Adipocyte (in vitro differentiated cells): ENCODE data around the gene ZNF341.

Experiments
- DNase-seq: peaks from one replicate; pipeline ENCODE4 v3.0.0-alpha.2; 2015; ENCODE audit warnings: low read depth
- H3K27me3 ChIP-seq: replicated peaks from 2 replicates; pipeline ENCODE4 v1.7.0; 2013; ENCODE audit warnings: mild to moderate bottlenecking, low read length, moderate library complexity; ENCODE audit not compliant: control insufficient read depth, insufficient read depth
- H3K36me3 ChIP-seq: 2 replicates; pipeline ENCODE4 v1.7.0; 2013; ENCODE audit warnings: low read length, mild to moderate bottlenecking, moderate library complexity; ENCODE audit not compliant: control insufficient read depth, insufficient read depth, severe bottlenecking
- H3K4me1 ChIP-seq: 2 replicates; pipeline ENCODE4 v1.7.0; 2013; ENCODE audit warnings: mild to moderate bottlenecking, low read length, moderate library complexity; ENCODE audit not compliant: control insufficient read depth, insufficient read depth
- H3K4me3 ChIP-seq: 2 replicates; pipeline ENCODE4 v1.7.0; 2013; ENCODE audit warnings: mild to moderate bottlenecking, low read length, moderate library complexity
- H3K9ac ChIP-seq: 2 replicates; pipeline ENCODE4 v1.7.0; 2013; ENCODE audit warnings: mild to moderate bottlenecking, low read length, moderate library complexity
- H3K9me3 ChIP-seq: 2 replicates; pipeline ENCODE4 v1.7.0; 2013; ENCODE audit warnings: mild to moderate bottlenecking, low read length, moderate library complexity; ENCODE audit not compliant: control insufficient read depth

Gene ZNF341

DNA sequence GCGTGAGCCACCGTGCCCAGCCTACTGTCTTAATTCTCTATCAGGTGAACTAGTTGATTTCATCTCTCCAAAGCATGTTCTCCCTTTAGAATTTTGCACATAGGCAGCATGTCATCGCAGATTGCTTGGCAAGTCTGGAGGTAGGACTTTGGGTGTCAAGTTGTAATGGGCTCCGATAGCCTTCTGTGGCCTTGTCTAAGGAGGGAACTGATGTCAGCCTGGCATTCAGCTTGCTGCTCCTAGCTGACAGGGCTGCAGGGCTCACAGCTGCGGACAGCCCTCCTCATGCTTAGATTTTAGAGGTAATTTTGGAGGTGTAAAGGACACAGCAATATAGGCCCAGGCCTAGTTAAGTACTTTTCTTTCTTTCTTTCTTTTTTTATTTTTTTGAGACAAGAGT lies 90.6 kb downstream of the ZNF341 start:
- DNase-seq, result no peak
- Histone ChIP-seq H3K4me1 (no peaks in the 10 kb centered on the region), H3K4me3 (no peak overlapping the region)

GRCh38 chr20:33822991-33823390 lies 91.2 kb downstream of the ZNF341 start:
- DNase-seq, result no peak
- Histone ChIP-seq H3K27me3 (no peaks in the 10 kb centered on the region), H3K36me3 (no peaks in the 10 kb centered on the region), H3K9me3 (no peaks in the 10 kb centered on the region), H3K9ac (no peak overlapping the region), H3K4me1 (peaks cover 1% of the 10 kb centered on the region), H3K4me3 (no peak overlapping the region)

More for the DNA sequence above, 90.6 kb downstream of the ZNF341 start:
- H3K9ac ChIP-seq, result no peak overlapping the region
- H3K36me3 ChIP-seq, result no peaks in the 10 kb centered on the region
- no peaks in the 10 kb centered on the region for H3K9me3 ChIP-seq
- H3K27me3 ChIP-seq, result no peaks in the 10 kb centered on the region

GRCh38 chr20:33824852-33825251 lies 93.1 kb downstream of the ZNF341 start:
- Histone ChIP-seq H3K36me3 (no peaks in the 10 kb centered on the region), H3K4me1 (peaks cover 20% of the 10 kb centered on the region), H3K9ac (no peak overlapping the region), H3K9me3 (no peaks in the 10 kb centered on the region), H3K27me3 (no peaks in the 10 kb centered on the region), H3K4me3 (no peak overlapping the region)
- no peak for DNase-seq

DNA sequence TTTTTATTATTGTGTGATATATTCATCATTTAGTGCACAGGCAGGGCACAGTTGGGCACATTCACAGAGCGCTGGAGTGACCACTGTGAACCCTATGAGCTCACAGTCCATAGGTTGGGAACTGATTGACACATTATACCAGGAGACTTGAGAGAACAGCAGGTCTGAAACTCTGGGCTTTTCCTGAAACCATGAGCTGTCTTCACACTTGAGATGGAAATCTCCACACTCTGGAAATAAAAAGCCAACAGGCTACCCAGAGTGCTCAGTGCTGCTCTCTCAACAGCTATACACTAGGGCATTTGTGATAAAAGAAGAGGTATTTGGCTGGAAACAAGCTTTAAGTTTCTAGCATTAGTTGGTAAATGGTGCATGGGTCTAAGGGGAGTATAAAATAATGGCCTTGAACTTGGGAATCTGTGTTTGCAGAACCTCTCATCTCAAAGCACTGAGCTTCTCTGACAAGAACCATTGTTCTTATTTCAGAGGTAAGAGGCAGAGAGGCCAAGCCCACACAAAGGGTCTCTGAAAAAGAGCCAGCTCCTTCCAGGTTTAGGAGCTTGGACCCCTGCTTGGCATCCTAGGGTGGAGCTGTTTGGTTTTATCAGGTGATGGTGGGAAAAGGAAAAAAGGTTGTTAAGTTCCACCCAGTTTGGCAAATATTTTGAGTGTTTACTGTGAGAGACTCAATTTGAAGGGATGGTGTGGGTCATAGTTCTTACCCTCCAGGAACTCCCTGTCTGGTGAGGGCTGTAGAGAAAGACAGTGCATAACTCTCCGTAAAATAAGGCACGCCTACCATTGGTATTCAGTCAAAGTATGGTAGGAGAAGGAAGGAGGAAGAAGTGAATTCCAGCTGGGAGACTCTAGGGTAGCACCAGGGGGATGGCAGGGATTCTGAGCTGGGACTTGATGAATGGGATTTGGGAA lies 93.8 kb downstream of the ZNF341 start:
- H3K36me3 ChIP-seq, result no peaks in the 10 kb centered on the region
- H3K27me3 ChIP-seq, result no peaks in the 10 kb centered on the region
- no peak overlapping the region for H3K4me3 ChIP-seq
- no peak overlapping the region for H3K9ac ChIP-seq
- H3K4me1 ChIP-seq, result peaks cover 24% of the 10 kb centered on the region
- H3K9me3 ChIP-seq, result no peaks in the 10 kb centered on the region
- DNase-seq, result no peak

- Histone ChIP-seq H3K9me3 (no peaks in the 10 kb centered on the region), H3K9ac (no peak overlapping the region), H3K4me3 (no peak overlapping the region), H3K36me3 (no peaks in the 10 kb centered on the region), H3K27me3 (no peaks in the 10 kb centered on the region), H3K4me1 (peaks cover 24% of the 10 kb centered on the region)
- DNase-seq, result no peak
These were observed 94.6 kb downstream of the ZNF341 start for GRCh38 chr20:33826270-33826897.

DNA sequence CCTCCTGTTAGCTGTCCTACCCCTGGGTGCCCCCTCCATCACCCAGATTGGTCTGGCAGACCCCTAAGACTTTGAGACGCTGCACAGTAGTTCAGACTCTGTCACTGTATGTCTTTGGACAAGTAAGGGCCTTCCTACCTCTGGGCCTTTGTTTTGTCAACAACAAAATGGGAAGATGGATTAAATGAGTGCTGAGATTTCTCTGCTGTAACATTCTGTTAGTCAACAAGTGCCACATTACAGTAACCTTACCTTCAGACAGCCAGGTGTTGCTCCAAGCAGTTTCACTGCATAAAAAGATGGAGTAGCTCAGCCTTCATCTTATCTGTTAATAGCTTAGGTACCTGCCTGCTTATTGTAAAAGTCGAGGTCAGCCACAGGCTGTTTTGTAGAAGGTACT lies 95.3 kb downstream of the ZNF341 start:
- H3K9ac ChIP-seq, result no peak overlapping the region
- no peaks in the 10 kb centered on the region for H3K27me3 ChIP-seq
- H3K4me3 ChIP-seq, result no peak overlapping the region
- no peaks in the 10 kb centered on the region for H3K9me3 ChIP-seq
- no peaks in the 10 kb centered on the region for H3K36me3 ChIP-seq
- DNase-seq, result no peak
- H3K4me1 ChIP-seq, result peaks cover 25% of the 10 kb centered on the region

DNA sequence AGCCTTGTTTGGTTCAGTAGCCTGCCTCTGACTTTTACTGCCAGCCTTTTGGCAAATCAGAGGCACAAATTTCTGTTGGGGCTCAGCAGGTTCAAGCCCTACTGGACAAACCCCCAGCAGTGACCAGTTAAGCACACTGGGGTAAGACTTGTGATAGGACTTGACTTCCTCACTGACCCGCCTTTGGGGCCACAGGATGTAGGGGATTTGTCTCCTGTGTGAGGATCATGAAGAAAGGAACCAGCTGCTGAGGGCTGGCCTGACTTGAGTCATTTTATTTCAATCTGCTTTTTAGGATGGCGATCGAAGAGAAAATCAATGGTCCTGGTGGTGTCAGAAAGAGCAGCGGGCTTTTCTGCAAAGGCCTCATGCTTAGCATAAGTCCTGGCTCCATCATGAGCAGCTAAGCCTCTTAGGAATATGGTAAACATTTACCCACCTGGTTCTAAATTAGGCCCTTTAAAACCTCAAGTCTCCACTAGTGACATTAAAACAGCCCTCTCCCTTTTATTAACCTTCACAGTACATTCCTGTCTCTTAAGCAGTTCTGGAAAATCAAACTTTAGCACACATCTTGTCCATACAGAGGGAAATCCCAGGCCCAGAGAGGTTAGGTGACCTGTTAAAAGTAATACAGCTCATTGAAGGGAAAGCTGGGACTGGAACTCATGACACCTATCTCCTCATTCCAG lies 96.0 kb downstream of the ZNF341 start:
- DNase-seq, result no peak
- H3K4me1 ChIP-seq, result peaks cover 29% of the 10 kb centered on the region
- no peaks in the 10 kb centered on the region for H3K27me3 ChIP-seq
- H3K9me3 ChIP-seq, result no peaks in the 10 kb centered on the region
- H3K9ac ChIP-seq, result no peak overlapping the region
- H3K36me3 ChIP-seq, result no peaks in the 10 kb centered on the region
- H3K4me3 ChIP-seq, result no peak overlapping the region

- DNase-seq, result no peak
- H3K9me3 ChIP-seq, result no peaks in the 10 kb centered on the region
- H3K9ac ChIP-seq, result no peak overlapping the region
- H3K4me3 ChIP-seq, result no peak overlapping the region
- peaks cover 31% of the 10 kb centered on the region for H3K4me1 ChIP-seq
- no peaks in the 10 kb centered on the region for H3K27me3 ChIP-seq
- H3K36me3 ChIP-seq, result no peaks in the 10 kb centered on the region
These were observed 96.6 kb downstream of the ZNF341 start for GRCh38 chr20:33828326-33828844.

GRCh38 chr20:33828967-33829560 lies 97.3 kb downstream of the ZNF341 start:
- Histone ChIP-seq H3K27me3 (no peaks in the 10 kb centered on the region), H3K4me1 (peaks cover 36% of the 10 kb centered on the region), H3K9ac (no peak overlapping the region), H3K9me3 (no peaks in the 10 kb centered on the region), H3K4me3 (no peak overlapping the region), H3K36me3 (no peaks in the 10 kb centered on the region)
- DNase-seq, result peak; percentile 29

- peaks cover 36% of the 10 kb centered on the region for H3K4me1 ChIP-seq
- no peak overlapping the region for H3K9ac ChIP-seq
- no peaks in the 10 kb centered on the region for H3K27me3 ChIP-seq
- no peaks in the 10 kb centered on the region for H3K36me3 ChIP-seq
- no peak for DNase-seq
- no peaks in the 10 kb centered on the region for H3K9me3 ChIP-seq
- H3K4me3 ChIP-seq, result no peak overlapping the region
These were observed 97.8 kb downstream of the ZNF341 start for GRCh38 chr20:33829636-33830035.

DNA sequence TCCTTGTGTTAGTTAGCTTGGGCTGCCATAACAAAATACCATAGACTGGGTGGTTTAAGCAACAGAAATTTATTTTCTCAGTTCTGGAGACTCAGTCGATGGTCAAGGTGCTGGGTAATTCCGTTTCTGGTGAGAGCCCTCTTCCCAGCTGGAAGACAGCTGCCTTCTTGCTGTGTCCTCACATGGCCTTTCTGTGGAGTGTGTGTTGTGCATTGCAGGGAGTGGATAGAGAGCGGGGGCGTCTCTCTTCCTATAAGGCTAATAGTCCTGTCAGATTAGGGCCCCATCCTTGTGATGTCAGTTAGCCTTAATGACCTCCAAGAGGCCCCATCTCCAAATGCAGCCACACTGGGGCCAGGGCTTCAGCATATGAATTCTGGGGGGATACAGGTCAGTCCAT lies 98.6 kb downstream of the ZNF341 start:
- Histone ChIP-seq H3K27me3 (no peaks in the 10 kb centered on the region), H3K36me3 (peaks cover 4% of the 10 kb centered on the region), H3K4me3 (no peak overlapping the region), H3K9me3 (no peaks in the 10 kb centered on the region), H3K9ac (no peak overlapping the region), H3K4me1 (peaks cover 36% of the 10 kb centered on the region)
- peak; percentile 16 for DNase-seq
